ENCODE results near the gene KRT73. TPM values are rescaled to one million over a fixed set of nuclear protein-coding genes. Genes with fewer than 3 reads are reported as not detected.

The KRT73 gene
- total RNA-seq, 1 experiment from 2014 or later, result not detected

- Histone ChIP-seq H2BK20ac (ENCODE audit: low read depth, low read length, poor library complexity, severe bottlenecking) (no peak overlapping the region), H3K4me2 (ENCODE audit: insufficient read depth, insufficient read length, low read length) (no peak overlapping the region), H3K18ac (ENCODE audit: insufficient read length, low read depth, low read length) (no peak overlapping the region), H3K79me1 (ENCODE audit: insufficient read depth, low read depth, low read length, poor library complexity, severe bottlenecking) (no peaks in the 10 kb centered on the region), H2BK5ac (ENCODE audit: insufficient read length, low read length) (no peak overlapping the region), H4K5ac (ENCODE audit: insufficient read length, low read depth, low read length) (no peak overlapping the region), H2AK5ac (ENCODE audit: insufficient read length, low read length) (no peak overlapping the region), H3K4me1 (ENCODE audit: insufficient read depth, low read length) (no peaks in the 10 kb centered on the region), H3K79me2 (ENCODE audit: insufficient read depth, low read length) (no peaks in the 10 kb centered on the region), H2BK12ac (ENCODE audit: insufficient read length, low read depth, low read length) (no peak overlapping the region), H3K23me2 (ENCODE audit: insufficient read length, low read depth, low read length, poor library complexity, severe bottlenecking) (no peaks in the 10 kb centered on the region), H3K14ac (ENCODE audit: insufficient read depth, low read length) (no peak overlapping the region), H3K9me3 (ENCODE audit: control insufficient read depth, low read depth, low read length) (no peaks in the 10 kb centered on the region), H4K8ac (replicated peaks; ENCODE audit: insufficient read length, low read depth, low read length) (no peak overlapping the region), H3K27me3 (ENCODE audit: insufficient read depth, low read length) (no peaks in the 10 kb centered on the region), H2AFZ (ENCODE audit: low read length) (no peak overlapping the region), H3T11ph (ENCODE audit: low read length) (no peak overlapping the region), H4K91ac (ENCODE audit: insufficient read length, low read depth, low read length) (no peak overlapping the region), H3K56ac (ENCODE audit: insufficient read length, low read depth, low read length) (no peak overlapping the region), H2BK15ac (ENCODE audit: low read depth, low read length) (no peak overlapping the region), H4K20me1 (ENCODE audit: control insufficient read depth, insufficient read depth, insufficient read length) (no peaks in the 10 kb centered on the region), H3K23ac (ENCODE audit: insufficient read length, low read depth, low read length) (no peak overlapping the region), H3K9ac (ENCODE audit: extremely low read depth, insufficient read length, low read length) (no peak overlapping the region), H3K4ac (ENCODE audit: low read depth, low read length) (no peak overlapping the region), H3K27ac (ENCODE audit: insufficient read length, low read depth, low read length) (no peak overlapping the region), H2BK120ac (ENCODE audit: low read depth, low read length, poor library complexity, severe bottlenecking) (no peak overlapping the region)
- no peak for TF ChIP-seq CTCF (conservative IDR thresholded peaks at IDR 0.05)
- Mint-ChIP-seq H3K36me3 (ENCODE audit: insufficient read depth in 1 of 3, low read depth in 3 of 3) (no peaks in the 10 kb centered on the region; a peak in 1 of 7 replicates), H3K27ac (no peak overlapping the region), H3K9me3 (peaks cover 3 to 7% of the 10 kb centered on the region in 2 experiments; a peak in 4 of 5 replicates), H3K4me1 (peaks cover 9 to 10% of the 10 kb centered on the region in 2 experiments), H3K4me3 (no peak overlapping the region), H3K27me3 (ENCODE audit: low read depth) (peaks cover 12% of the 10 kb centered on the region)
- WGBS (ENCODE audit: extremely low coverage, insufficient read length, low lambda C conversion rate), result no CpG with 5 or more reads among the region's 3 CpGs
- DNase-seq, result peak; percentile 12
Observed at GRCh38 chr12:52585066-52585465, 33.3 kb downstream of the KRT73 start.
